HL-60 (cell line): ENCODE measurements around the gene CYP21A2.
"Not testable (repeated sequence)": the region's sequence is repeated elsewhere in the genome, so short reads cannot be mapped to it uniquely, and the experiment has no call there.

ENCODE experiments used
- DNase-seq, 2 experiments: peaks; one replicate each; pipeline ENCODE4 v3.0.0-alpha.2; 2010 to 2020; ENCODE audit warnings: low read depth in 1 of 2, low spot score in 1 of 2
- H3K27ac ChIP-seq: fragments of 250-450 bp; sonication (Bioruptor Pico); replicated peaks from 2 replicates; pipeline ENCODE4 v1.5.1; 2020; ENCODE audit warnings: mild to moderate bottlenecking, moderate library complexity
- H3K27me3 ChIP-seq: fragments of 250-450 bp; sonication (Bioruptor Pico); 2 replicates; pipeline ENCODE4 v1.5.1; 2021; ENCODE audit warnings: mild to moderate bottlenecking, moderate library complexity; ENCODE audit not compliant: insufficient read depth, poor library complexity, severe bottlenecking
- H3K4me3 ChIP-seq: replicated peaks from 2 replicates; pipeline ENCODE4 v1.5.1; 2011; ENCODE audit warnings: mild to moderate bottlenecking, control low read depth, low read length; ENCODE audit not compliant: insufficient read depth

The CYP21A2 gene

DNA sequence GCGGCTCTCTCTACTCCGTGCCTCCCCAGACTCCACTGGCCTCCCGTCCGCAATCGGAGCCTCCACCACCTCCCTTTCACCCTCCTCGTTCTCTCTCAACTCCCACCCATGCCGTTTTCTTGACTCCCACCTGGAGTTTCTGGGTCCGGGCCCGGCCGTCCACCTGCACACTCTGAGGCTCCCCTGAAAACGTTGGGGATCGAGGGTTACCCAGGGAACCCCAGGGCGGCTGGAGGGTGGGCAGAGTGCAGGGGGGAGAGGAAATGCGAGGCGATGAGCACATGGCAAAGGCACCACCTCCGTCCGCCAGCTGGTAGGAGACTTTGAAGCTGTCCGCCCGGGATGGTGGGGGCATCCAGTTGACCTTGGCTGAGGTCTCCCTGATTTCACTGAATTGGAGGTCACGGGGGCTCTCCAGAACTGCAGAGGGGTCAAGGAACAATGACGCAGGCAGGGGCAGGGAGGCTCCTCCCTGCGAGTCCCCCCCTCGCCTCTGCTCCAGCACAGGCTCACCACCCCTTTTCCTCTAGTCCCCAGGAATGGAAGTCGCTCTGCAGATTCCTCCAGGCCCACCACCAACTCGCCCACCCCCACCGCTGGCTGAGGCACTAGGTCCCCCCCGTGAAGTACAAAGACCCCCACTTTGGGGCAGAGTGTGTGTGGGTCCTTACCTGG lies 27.2 kb upstream of the CYP21A2 start:
- not testable (repeated sequence) for H3K27me3 ChIP-seq, H3K27ac ChIP-seq, DNase-seq, H3K4me3 ChIP-seq

GRCh38 chr6:32012941-32013617 lies 25.1 kb upstream of the CYP21A2 start:
- DNase-seq, H3K27ac ChIP-seq, H3K4me3 ChIP-seq, H3K27me3 ChIP-seq: not testable (repeated sequence)

GRCh38 chr6:32013738-32014137 lies 24.5 kb upstream of the CYP21A2 start:
- H3K27ac ChIP-seq, H3K4me3 ChIP-seq, H3K27me3 ChIP-seq, DNase-seq: not testable (repeated sequence)

- not testable (repeated sequence) for H3K27me3 ChIP-seq, DNase-seq, H3K27ac ChIP-seq, H3K4me3 ChIP-seq
These were observed 23.7 kb upstream of the CYP21A2 start, which contains the start of gene C4B for GRCh38 chr6:32014547-32014946. Gene C4B (plus strand): TSS chr6:32014795. CDS start chr6:32014846, 51 bp downstream.

GRCh38 chr6:32022100-32022499 lies 16.1 kb upstream of the CYP21A2 start:
- H3K4me3 ChIP-seq, H3K27me3 ChIP-seq, DNase-seq, H3K27ac ChIP-seq: not testable (repeated sequence)

- H3K4me3 ChIP-seq, H3K27me3 ChIP-seq, DNase-seq, H3K27ac ChIP-seq: not testable (repeated sequence)
These were observed 9.6 kb upstream of the CYP21A2 start for GRCh38 chr6:32028631-32029030.

- H3K27me3 ChIP-seq, DNase-seq, H3K27ac ChIP-seq, H3K4me3 ChIP-seq: not testable (repeated sequence)
These were observed 8.7 kb upstream of the CYP21A2 start for GRCh38 chr6:32029553-32029952.

DNA sequence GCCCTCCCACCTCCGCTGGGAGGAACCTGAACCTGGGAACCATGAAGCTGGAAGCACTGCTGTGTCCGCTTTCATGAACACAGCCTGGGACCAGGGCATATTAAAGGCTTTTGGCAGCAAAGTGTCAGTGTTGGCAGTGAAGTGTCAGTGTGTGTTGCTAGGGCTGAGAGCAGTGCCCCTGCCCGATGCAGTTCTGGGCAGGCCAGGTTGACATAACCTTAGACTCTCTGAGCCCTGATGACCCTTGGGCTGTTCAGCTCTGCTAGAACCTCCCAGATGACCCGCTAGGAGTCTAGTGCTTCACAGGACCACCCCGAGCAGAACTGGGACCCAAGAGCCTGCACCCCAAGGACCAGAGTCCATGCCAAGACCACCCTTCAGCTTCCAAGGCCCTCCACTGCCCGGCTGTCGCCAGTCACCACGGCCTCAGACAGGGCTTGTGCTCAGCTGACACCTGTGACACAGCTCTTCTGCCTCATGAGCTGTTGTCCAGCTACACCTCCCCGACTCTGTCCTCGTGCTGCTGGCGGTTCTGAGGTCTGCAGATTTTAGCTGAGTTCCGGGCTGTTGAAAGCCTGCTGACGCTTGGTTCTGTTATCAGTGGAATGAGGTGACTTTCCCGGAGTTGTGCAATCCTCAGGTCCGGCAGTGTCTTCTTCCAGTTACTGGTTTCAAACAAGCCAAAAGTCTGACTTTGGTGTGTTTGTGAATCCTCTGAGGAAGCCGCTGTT lies 2.8 kb upstream of the CYP21A2 start:
- H3K27ac ChIP-seq, H3K27me3 ChIP-seq, H3K4me3 ChIP-seq, DNase-seq: not testable (repeated sequence)

- not testable (repeated sequence) for H3K4me3 ChIP-seq, H3K27me3 ChIP-seq, H3K27ac ChIP-seq, DNase-seq
These were observed 1.1 kb upstream of the CYP21A2 start for GRCh38 chr6:32037136-32037535.

GRCh38 chr6:32038878-32039277 lies 663 bp downstream of the CYP21A2 start:
- H3K4me3 ChIP-seq, H3K27me3 ChIP-seq, DNase-seq, H3K27ac ChIP-seq: not testable (repeated sequence)

GRCh38 chr6:32039321-32040274 lies 1.4 kb downstream of the CYP21A2 start:
- H3K27me3 ChIP-seq, H3K4me3 ChIP-seq, H3K27ac ChIP-seq, DNase-seq: not testable (repeated sequence)

- H3K27me3 ChIP-seq, DNase-seq, H3K4me3 ChIP-seq, H3K27ac ChIP-seq: not testable (repeated sequence)
These were observed 2.3 kb downstream of the CYP21A2 start for GRCh38 chr6:32040299-32041049.

GRCh38 chr6:32041050-32041321 lies 2.8 kb downstream of the CYP21A2 start:
- H3K27ac ChIP-seq, H3K27me3 ChIP-seq, DNase-seq, H3K4me3 ChIP-seq: not testable (repeated sequence)

- H3K4me3 ChIP-seq, DNase-seq, H3K27ac ChIP-seq, H3K27me3 ChIP-seq: not testable (repeated sequence)
These were observed 3.2 kb downstream of the CYP21A2 start for GRCh38 chr6:32041385-32041784.
